Hematopoietic multipotent progenitor cell treated with erythropoietin and hydrocortisone succinate and interleukin-3 and kit ligand, for 6 days (in vitro differentiated cells): ENCODE data around the gene TOLLIP.
A peak's percentile ranks its signal among the peaks of the same experiment; 100 is the strongest.
"Not testable (repeated sequence)": the region's sequence is repeated elsewhere in the genome, so short reads cannot be mapped to it uniquely, and the experiment has no call there.

ENCODE experiments used
- DNase-seq: peaks from one replicate; pipeline ENCODE4 v3.0.0-alpha.2; 2015

TOLLIP gene

GRCh38 chr11:1260023-1260501 lies 49.4 kb downstream of the TOLLIP start:
- peak; percentile 63 for DNase-seq

GRCh38 chr11:1259561-1259960 lies 49.9 kb downstream of the TOLLIP start:
- no peak for DNase-seq

GRCh38 chr11:1259076-1259461 lies 50.4 kb downstream of the TOLLIP start:
- no peak for DNase-seq

- no peak for DNase-seq
Observed at GRCh38 chr11:1258401-1259075, 50.9 kb downstream of the TOLLIP start.

GRCh38 chr11:1257916-1258315 lies 51.5 kb downstream of the TOLLIP start:
- DNase-seq, result no peak

GRCh38 chr11:1257366-1257765 lies 52.1 kb downstream of the TOLLIP start:
- DNase-seq, result no peak

GRCh38 chr11:1256257-1257045 lies 53.0 kb downstream of the TOLLIP start:
- no peak for DNase-seq

GRCh38 chr11:1255151-1255550 lies 54.3 kb downstream of the TOLLIP start:
- DNase-seq, result no peak

- no peak for DNase-seq
Observed at GRCh38 chr11:1254733-1255132, 54.7 kb downstream of the TOLLIP start.

- DNase-seq, result no peak
Observed at GRCh38 chr11:1254086-1254648, 55.3 kb downstream of the TOLLIP start.

- DNase-seq, result no peak
Observed at GRCh38 chr11:1253103-1253485, 56.3 kb downstream of the TOLLIP start.

- no peak for DNase-seq
Observed at GRCh38 chr11:1252371-1253102, 56.9 kb downstream of the TOLLIP start.

- DNase-seq, result no peak
Observed at GRCh38 chr11:1251236-1251770, 58.1 kb downstream of the TOLLIP start.

- DNase-seq, result not testable (repeated sequence)
Observed at GRCh38 chr11:1250411-1250810, 59.0 kb downstream of the TOLLIP start.

GRCh38 chr11:1248951-1249350 lies 60.5 kb downstream of the TOLLIP start:
- DNase-seq, result not testable (repeated sequence)

- DNase-seq, result not testable (repeated sequence)
Observed at GRCh38 chr11:1247026-1247425, 62.4 kb downstream of the TOLLIP start.

- not testable (repeated sequence) for DNase-seq
Observed at GRCh38 chr11:1246301-1246700, 63.1 kb downstream of the TOLLIP start.

- not testable (repeated sequence) for DNase-seq
Observed at GRCh38 chr11:1245717-1246116, 63.7 kb downstream of the TOLLIP start.

GRCh38 chr11:1244557-1244956 lies 64.9 kb downstream of the TOLLIP start:
- not testable (repeated sequence) for DNase-seq

GRCh38 chr11:1243521-1243920 lies 65.9 kb downstream of the TOLLIP start:
- not testable (repeated sequence) for DNase-seq

GRCh38 chr11:1242751-1243150 lies 66.7 kb downstream of the TOLLIP start:
- DNase-seq, result not testable (repeated sequence)

- no peak for DNase-seq
Observed at GRCh38 chr11:1242289-1242688, 67.1 kb downstream of the TOLLIP start.

GRCh38 chr11:1241706-1242105 lies 67.7 kb downstream of the TOLLIP start:
- DNase-seq, result no peak
